ENCODE results near the gene CTNNA2.

- no peak for TF ChIP-seq CTCF (conservative IDR thresholded peaks at IDR 0.05 in 1 of 2, IDR thresholded peaks at IDR 0.05 in 1 of 2; ENCODE audit: extremely low read depth in 1 of 2, insufficient read depth in 1 of 2, low read depth in 1 of 2, low read length in 2 of 2)
- no peak for TF ChIP-seq EZH2 (IDR thresholded peaks at IDR 0.05; ENCODE audit: borderline replicate concordance, low read length)
These were observed 393.5 kb downstream of the CTNNA2 start for GRCh38 chr2:79906139-79906890.

Measured in mammary epithelial cell (primary cell).